Mesothelial cell of epicardium (in vitro differentiated cells): ENCODE data around the gene ANKFN1. TPM values are rescaled to one million over a fixed set of nuclear protein-coding genes. Genes with fewer than 3 reads are reported as not detected.

Experiments
- DNase-seq, 2 experiments: peaks; one replicate each; pipeline ENCODE4 v3.0.0; 2021; ENCODE audit warnings: low spot score in 2 of 2; ENCODE audit not compliant: unreplicated experiment in 2 of 2
- H3K27ac Mint-ChIP-seq: 2 replicates; pipeline ENCODE4 v1.8.0; 2021; ENCODE audit warnings: mixed read lengths
- H3K27me3 Mint-ChIP-seq: 2 replicates; pipeline ENCODE4 v1.8.0; 2021; ENCODE audit warnings: low read depth, mixed read lengths
- H3K36me3 Mint-ChIP-seq: 2 replicates; pipeline ENCODE4 v1.8.0; 2021; ENCODE audit warnings: mixed read lengths
- H3K4me1 Mint-ChIP-seq: 2 replicates; pipeline ENCODE4 v1.8.0; 2021; ENCODE audit warnings: mixed read lengths
- H3K4me3 Mint-ChIP-seq: 2 replicates; pipeline ENCODE4 v1.8.0; 2021; ENCODE audit warnings: mild to moderate bottlenecking, moderate library complexity, mixed read lengths
- H3K9me3 Mint-ChIP-seq: 2 replicates; pipeline ENCODE4 v1.8.0; 2021; ENCODE audit warnings: mixed read lengths
- CTCF ChIP-seq: fragments of 200-600 bp; sonication (generic); IDR thresholded peaks from one replicate; pipeline ENCODE4 v1.5.0; 2021; ENCODE audit warnings: antibody characterized with exemption; ENCODE audit not compliant: unreplicated experiment
- total RNA-seq: library from RNA; stranded (reverse); gene quantifications from 3 replicates; pipeline ENCODE4 v1.2.1, GENCODE V29; 2021

ANKFN1 gene
- total RNA-seq: 0.09 to 0.34 TPM (median 0.27 TPM) in 3 replicates

DNA sequence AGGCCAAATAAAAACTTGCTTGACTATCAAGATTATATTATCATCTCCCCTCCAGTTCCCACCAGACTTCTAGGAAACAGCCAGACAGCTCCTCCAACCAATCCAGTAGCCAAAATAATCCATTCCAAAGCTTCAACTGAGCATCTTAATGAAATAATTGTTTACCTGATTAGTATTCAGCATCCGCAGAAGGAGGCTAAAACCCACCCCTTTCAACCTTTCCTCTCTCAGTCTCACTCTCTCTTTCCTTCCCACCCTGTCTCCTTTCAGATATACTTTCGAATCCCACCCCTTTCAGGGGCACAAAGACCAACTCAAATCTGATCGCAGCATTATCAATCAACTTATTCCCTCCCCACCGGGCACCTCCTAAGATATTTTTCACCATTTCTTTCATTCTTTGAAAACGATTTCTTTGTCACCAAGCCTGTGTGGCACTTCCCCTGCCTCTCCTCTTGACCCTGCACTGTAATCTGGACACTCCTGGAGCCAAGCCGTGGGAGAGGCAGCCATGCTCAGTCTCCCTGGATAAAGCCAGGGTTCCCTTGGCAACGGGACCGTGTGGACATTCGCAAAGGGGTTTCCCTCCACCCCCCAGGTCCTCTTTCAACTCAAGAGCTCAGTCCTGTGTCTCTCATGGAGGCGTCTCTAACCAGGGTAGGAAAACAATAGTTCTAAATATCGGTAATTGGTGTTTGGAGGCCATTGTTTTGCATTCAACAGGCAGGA is at the start of gene ANKFN1:
Gene ANKFN1, plus strand, starts transcription at position 602 of the 729 bp plus-strand sequence. CDS start 59,193 bp downstream, outside the sequence.
- Mint-ChIP-seq H3K27ac (no peak within 1 kb of the TSS), H3K36me3 (no peaks in the 10 kb centered on the region), H3K27me3 (peaks cover 80% of the 10 kb centered on the region), H3K4me3 (no peak within 1 kb of the TSS), H3K9me3 (no peaks in the 10 kb centered on the region), H3K4me1 (peaks cover 4% of the 10 kb centered on the region)
- no peak for DNase-seq
- TF ChIP-seq CTCF: no peak

DNA sequence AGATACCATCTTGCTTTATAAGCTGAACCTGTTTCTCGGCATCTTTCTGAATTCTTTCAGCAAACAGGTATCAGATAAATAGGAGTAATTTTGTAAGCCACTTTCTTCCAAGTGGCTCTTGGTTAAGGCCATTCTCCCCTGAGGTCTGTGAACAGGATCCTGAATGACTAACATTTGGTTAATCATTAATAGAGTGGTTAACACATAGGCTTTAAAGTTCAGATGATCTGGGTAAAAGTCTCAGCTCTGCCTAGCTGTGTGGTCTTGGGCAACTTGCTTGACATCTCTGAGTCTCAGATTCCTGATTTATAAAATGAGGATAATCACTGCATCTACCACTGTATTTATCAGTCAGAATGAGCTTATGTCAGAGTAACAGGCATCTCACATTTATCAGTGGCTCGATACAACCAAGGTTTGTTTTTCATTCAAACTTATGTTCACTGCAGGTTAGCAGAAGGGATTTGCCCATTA is 44.4 kb upstream of the ANKFN1 start:
- TF ChIP-seq CTCF: no peak
- no peak overlapping the region for H3K27ac Mint-ChIP-seq
- no peak for DNase-seq
- no peak overlapping the region for H3K4me3 Mint-ChIP-seq
- no peaks in the 10 kb centered on the region for H3K36me3 Mint-ChIP-seq
- H3K9me3 Mint-ChIP-seq: no peaks in the 10 kb centered on the region
- no peaks in the 10 kb centered on the region for H3K4me1 Mint-ChIP-seq
- H3K27me3 Mint-ChIP-seq: peaks cover 64% of the 10 kb centered on the region

DNA sequence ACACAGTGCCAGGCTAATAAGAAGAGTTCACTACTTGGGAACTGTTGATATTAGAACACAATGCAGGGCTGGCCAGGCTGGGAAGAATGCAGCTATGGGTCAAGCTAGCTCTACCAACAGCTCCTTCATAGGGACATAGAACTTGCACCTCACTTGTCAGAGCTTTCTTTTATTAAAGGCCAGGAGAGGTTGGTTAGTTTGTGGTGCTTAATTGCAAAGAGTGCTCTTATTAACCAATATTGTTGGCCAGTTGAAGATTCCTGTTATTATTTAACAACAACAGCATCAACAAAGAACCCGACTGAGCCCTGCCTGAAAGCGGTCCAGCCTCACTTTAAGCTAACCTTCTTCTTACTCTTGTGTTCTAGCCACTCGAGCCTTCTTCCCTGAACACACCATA is 43.4 kb upstream of the ANKFN1 start:
- H3K4me3 Mint-ChIP-seq: no peak overlapping the region
- no peak overlapping the region for H3K27ac Mint-ChIP-seq
- no peak for DNase-seq
- H3K36me3 Mint-ChIP-seq: no peaks in the 10 kb centered on the region
- no peak for TF ChIP-seq CTCF
- H3K4me1 Mint-ChIP-seq: no peaks in the 10 kb centered on the region
- H3K9me3 Mint-ChIP-seq: no peaks in the 10 kb centered on the region
- H3K27me3 Mint-ChIP-seq: peaks cover 67% of the 10 kb centered on the region

DNA sequence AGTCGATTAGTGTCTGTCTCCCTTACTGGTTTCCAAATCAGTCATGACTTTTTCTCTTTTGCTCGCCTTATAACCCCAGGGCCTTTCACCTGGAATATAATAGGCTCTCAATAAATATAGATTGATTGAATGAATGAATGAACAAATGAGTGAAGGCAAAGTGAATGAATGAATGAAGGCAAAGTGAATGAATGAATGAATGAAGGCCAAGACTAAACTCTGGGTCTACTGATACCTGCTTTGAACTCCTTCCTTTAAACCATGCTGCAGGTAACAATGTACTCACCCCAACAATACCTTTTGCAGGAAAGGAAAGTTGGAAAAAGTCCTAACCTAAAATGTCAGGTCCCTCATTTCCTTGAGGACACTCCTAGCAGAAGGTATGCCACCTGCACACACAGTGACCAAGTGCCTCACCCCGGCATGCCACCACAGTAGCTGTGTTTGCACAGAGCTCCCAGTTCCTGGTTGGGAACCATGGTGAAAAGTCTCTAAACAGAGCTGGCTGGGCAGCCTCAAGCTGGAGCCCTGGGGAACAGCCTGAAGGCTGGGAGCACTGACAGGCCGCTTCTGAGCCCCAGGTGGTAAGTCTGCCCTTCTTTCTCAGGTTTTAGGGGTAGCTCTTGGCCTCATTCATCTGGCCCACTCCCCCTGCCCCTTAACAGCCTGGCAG is 42.7 kb upstream of the ANKFN1 start:
- no peaks in the 10 kb centered on the region for H3K9me3 Mint-ChIP-seq
- H3K4me3 Mint-ChIP-seq: no peak overlapping the region
- H3K27me3 Mint-ChIP-seq: peaks cover 64% of the 10 kb centered on the region
- no peak overlapping the region for H3K27ac Mint-ChIP-seq
- H3K4me1 Mint-ChIP-seq: no peaks in the 10 kb centered on the region
- DNase-seq: no peak
- no peaks in the 10 kb centered on the region for H3K36me3 Mint-ChIP-seq
- TF ChIP-seq CTCF: no peak

- Mint-ChIP-seq H3K4me1 (no peaks in the 10 kb centered on the region), H3K4me3 (no peak overlapping the region), H3K27me3 (peaks cover 64% of the 10 kb centered on the region), H3K9me3 (no peaks in the 10 kb centered on the region), H3K27ac (no peak overlapping the region), H3K36me3 (no peaks in the 10 kb centered on the region)
- no peak for DNase-seq
- no peak for TF ChIP-seq CTCF
Measured at GRCh38 chr17:56111706-56112485, 41.4 kb upstream of the ANKFN1 start.
